Fibroblast of lung (primary cell): ENCODE results near the gene LRFN2. TPM values are rescaled to one million over a fixed set of nuclear protein-coding genes. Genes with fewer than 3 reads are reported as not detected.

Source experiments
- DNase-seq, 2 donors: peaks; one replicate each; pipeline versions ENCODE4 v3.0.0 to v3.0.0-alpha.2; 2010; ENCODE audit warnings: low read depth in 2 of 2
- H2AFZ ChIP-seq: 2 replicates; pipeline ENCODE4 v1.5.1; 2012; ENCODE audit warnings: low read length, control low read depth, inconsistent platforms
- H3K27ac ChIP-seq: 2 replicates; pipeline ENCODE4 v1.5.1; 2011; ENCODE audit warnings: low read length, control low read depth; ENCODE audit not compliant: insufficient read depth
- H3K27me3 ChIP-seq: 2 replicates; pipeline ENCODE4 v1.5.1; 2011; ENCODE audit warnings: mild to moderate bottlenecking, low read length; ENCODE audit not compliant: control insufficient read depth, insufficient read depth
- H3K36me3 ChIP-seq: 2 replicates; pipeline ENCODE4 v1.5.1; 2011; ENCODE audit warnings: low read length; ENCODE audit not compliant: control insufficient read depth, insufficient read depth
- H3K4me1 ChIP-seq: 2 replicates; pipeline ENCODE4 v1.5.1; 2011; ENCODE audit warnings: low read length; ENCODE audit not compliant: control insufficient read depth, insufficient read depth; ENCODE audit errors: extremely low read depth
- H3K4me2 ChIP-seq: 2 replicates; pipeline ENCODE4 v1.5.1; 2011; ENCODE audit warnings: low read length, control low read depth; ENCODE audit not compliant: insufficient read depth; ENCODE audit errors: extremely low read depth
- H3K4me3 ChIP-seq, 4 experiments: fragments of 200-600 bp in 1 of 4; sonication (generic) in 1 of 4; replicated peaks in 1 of 4; 2 replicates each; pipeline ENCODE4 v1.5.1; 2011 to 2016; ENCODE audit warnings: low read length in 4 of 4, low read depth in 3 of 4, mild to moderate bottlenecking in 3 of 4, control low read depth in 2 of 4, inconsistent platforms in 1 of 4, mixed read lengths in 1 of 4; ENCODE audit not compliant: insufficient read depth in 1 of 4; ENCODE audit errors: control extremely low read depth in 1 of 4
- H3K79me2 ChIP-seq: 2 replicates; pipeline ENCODE4 v1.5.1; 2012; ENCODE audit warnings: mild to moderate bottlenecking, low read length, inconsistent platforms; ENCODE audit not compliant: control insufficient read depth, insufficient read depth
- H3K9ac ChIP-seq: 2 replicates; pipeline ENCODE4 v1.5.1; 2011; ENCODE audit warnings: mild to moderate bottlenecking, low read length, control low read depth; ENCODE audit not compliant: insufficient read depth
- H3K9me3 ChIP-seq: 2 replicates; pipeline ENCODE4 v1.5.1; 2012; ENCODE audit warnings: low read depth, low read length; ENCODE audit not compliant: control insufficient read depth, insufficient read depth
- H4K20me1 ChIP-seq: 2 replicates; pipeline ENCODE4 v1.5.1; 2011; ENCODE audit warnings: low read length; ENCODE audit not compliant: control insufficient read depth, insufficient read depth; ENCODE audit errors: extremely low read depth
- EZH2 ChIP-seq: IDR thresholded peaks from 2 replicates; pipeline ENCODE4 v1.5.1; 2012; ENCODE audit warnings: low read length, control low read depth, mild to moderate bottlenecking; ENCODE audit errors: missing control alignments
- polyA plus RNA-seq, 2 donors: library from polyadenylated mRNA; depleted of rRNA in 1 of 2; stranded (reverse) in 1 of 2; unstranded in 1 of 2; fragments of >200 nt; gene quantifications; 2 replicates each; pipeline ENCODE4 v1.2.1, GENCODE V29; 2011 to 2012; ENCODE audit warnings: missing spikeins in 1 of 2
- total RNA-seq: library from RNA; depleted of rRNA; stranded (reverse); fragments of >200 nt; gene quantifications from 2 replicates; pipeline ENCODE4 v1.2.1, GENCODE V29; 2014
- TF ChIP-seq, protein P1 (sequence below), 2 donors: IDR thresholded peaks in 1 of 2; conservative IDR thresholded peaks in 1 of 2; 1 replicate in 1 of 2; 2 replicates in 1 of 2; pipeline ENCODE4 v1.5.1; 2011 to 2012; ENCODE audit warnings: low read length in 2 of 2, control low read depth in 1 of 2, inconsistent platforms in 1 of 2, low read depth in 1 of 2, mild to moderate bottlenecking in 1 of 2

The LRFN2 gene
- total and polyA plus RNA-seq, 2 donors (not counting 1 experiment from before 2014, with no cell fraction given) = not detected

DNA sequence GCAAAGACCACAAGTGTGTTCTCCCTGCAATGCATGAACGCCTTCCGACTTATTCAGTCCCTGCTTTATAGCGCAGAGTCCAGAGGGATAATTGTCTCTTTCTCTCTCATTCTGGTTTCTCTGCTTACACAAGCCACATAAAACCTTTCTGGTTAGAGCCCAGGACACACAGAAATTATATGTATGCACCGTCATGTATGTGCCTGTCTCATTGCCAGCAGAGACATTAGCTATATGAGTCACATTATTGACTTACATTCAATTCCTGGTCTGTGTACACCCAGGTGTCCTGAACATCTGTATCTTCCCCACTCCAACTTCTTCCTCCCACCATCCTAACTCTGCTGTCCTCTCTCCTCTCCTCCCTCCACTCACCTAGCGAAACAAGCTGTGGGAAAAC is 44.0 kb downstream of the LRFN2 start:
- no peak for DNase-seq
- H2AFZ ChIP-seq = no peak overlapping the region
- H3K9ac ChIP-seq = no peak overlapping the region

DNA sequence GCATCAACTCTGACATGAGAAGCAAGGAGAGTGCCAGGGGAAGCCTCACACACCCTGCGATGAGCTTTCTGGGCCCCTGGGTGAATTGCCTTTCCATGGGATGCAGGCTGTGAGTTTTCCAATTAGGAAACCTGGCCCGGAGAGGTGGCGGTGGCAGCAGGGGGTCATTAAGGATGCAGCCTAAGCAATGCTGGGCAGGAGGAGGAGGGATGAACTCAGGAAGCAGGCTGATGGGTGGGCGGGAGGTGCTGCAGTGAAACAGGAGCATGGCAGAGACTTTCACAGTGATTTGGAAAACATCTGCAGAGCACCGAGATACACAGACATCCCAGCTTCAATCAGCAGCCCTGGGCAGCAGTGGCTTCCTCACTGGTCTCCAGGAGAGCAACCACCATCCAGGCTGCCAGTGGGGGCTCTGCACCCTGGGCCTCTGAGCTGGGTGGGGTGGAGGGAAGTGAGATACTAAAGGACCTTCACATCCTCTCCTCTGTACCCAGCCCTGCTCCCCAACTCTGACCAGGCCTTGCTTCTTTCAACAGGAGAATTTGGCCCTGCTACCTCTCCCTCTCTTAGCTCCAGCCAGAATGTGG is 44.9 kb downstream of the LRFN2 start:
- Histone ChIP-seq H4K20me1 (no peaks in the 10 kb centered on the region), H3K79me2 (no peaks in the 10 kb centered on the region), H3K27me3 (no peaks in the 10 kb centered on the region), H3K4me3 (no peak overlapping the region), H3K9me3 (no peaks in the 10 kb centered on the region), H3K36me3 (no peaks in the 10 kb centered on the region), H2AFZ (no peak overlapping the region), H3K9ac (no peak overlapping the region), H3K4me1 (no peaks in the 10 kb centered on the region), H3K4me2 (no peak overlapping the region), H3K27ac (no peak overlapping the region)
- TF ChIP-seq, protein P1, sequence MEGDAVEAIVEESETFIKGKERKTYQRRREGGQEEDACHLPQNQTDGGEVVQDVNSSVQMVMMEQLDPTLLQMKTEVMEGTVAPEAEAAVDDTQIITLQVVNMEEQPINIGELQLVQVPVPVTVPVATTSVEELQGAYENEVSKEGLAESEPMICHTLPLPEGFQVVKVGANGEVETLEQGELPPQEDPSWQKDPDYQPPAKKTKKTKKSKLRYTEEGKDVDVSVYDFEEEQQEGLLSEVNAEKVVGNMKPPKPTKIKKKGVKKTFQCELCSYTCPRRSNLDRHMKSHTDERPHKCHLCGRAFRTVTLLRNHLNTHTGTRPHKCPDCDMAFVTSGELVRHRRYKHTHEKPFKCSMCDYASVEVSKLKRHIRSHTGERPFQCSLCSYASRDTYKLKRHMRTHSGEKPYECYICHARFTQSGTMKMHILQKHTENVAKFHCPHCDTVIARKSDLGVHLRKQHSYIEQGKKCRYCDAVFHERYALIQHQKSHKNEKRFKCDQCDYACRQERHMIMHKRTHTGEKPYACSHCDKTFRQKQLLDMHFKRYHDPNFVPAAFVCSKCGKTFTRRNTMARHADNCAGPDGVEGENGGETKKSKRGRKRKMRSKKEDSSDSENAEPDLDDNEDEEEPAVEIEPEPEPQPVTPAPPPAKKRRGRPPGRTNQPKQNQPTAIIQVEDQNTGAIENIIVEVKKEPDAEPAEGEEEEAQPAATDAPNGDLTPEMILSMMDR (conservative IDR thresholded peaks at IDR 0.05 in 1 of 2, IDR thresholded peaks at IDR 0.05 in 1 of 2; ENCODE audit: low read depth in 1 of 2, low read length in 2 of 2) = no peak
- no peak for TF ChIP-seq EZH2
- no peak for DNase-seq

More for the DNA sequence above, 44.0 kb downstream of the LRFN2 start:
- TF ChIP-seq, protein P1 (conservative IDR thresholded peaks at IDR 0.05 in 1 of 2, IDR thresholded peaks at IDR 0.05 in 1 of 2; ENCODE audit: low read depth in 1 of 2, low read length in 2 of 2) = no peak
- no peak for TF ChIP-seq EZH2
- Histone ChIP-seq H3K27ac (no peak overlapping the region), H3K4me3 (no peak overlapping the region), H4K20me1 (no peaks in the 10 kb centered on the region), H3K79me2 (no peaks in the 10 kb centered on the region), H3K36me3 (no peaks in the 10 kb centered on the region), H3K27me3 (no peaks in the 10 kb centered on the region), H3K9me3 (no peaks in the 10 kb centered on the region), H3K4me2 (no peak overlapping the region), H3K4me1 (no peaks in the 10 kb centered on the region)

DNA sequence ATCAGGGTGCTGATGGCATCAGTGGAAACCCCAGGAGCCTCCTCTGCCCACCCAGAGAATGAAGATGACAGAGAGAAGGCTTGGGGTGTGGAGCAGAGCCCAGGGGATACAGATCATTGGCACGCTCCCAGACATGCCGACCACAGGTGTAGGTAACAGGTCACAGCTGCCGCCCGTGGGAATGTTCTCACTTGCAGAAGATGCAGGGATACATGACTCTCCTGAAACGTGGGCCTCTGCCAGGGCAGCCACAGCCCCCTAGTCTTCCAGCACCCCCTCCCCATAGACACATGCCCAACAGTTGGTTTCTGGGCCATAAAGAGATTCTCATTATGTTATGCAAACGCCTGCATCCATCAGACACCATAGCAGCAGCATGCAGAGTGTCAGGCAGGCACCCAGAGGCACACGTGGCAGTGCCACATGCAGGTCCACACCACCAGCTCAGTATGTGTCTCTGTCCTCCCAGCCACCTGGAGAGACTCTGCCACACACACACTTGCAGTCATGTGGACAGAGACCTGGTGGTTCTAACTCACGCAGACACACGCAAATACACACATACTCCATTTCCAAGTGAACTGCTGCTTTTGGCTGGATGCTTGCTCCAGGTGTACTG is 45.5 kb downstream of the LRFN2 start:
- no peaks in the 10 kb centered on the region for H3K79me2 ChIP-seq
- no peaks in the 10 kb centered on the region for H3K9me3 ChIP-seq
- TF ChIP-seq, protein P1 (conservative IDR thresholded peaks at IDR 0.05 in 1 of 2, IDR thresholded peaks at IDR 0.05 in 1 of 2; ENCODE audit: low read depth in 1 of 2, low read length in 2 of 2) = no peak
- TF ChIP-seq EZH2 = no peak
- no peaks in the 10 kb centered on the region for H3K4me1 ChIP-seq
- no peak overlapping the region for H3K4me3 ChIP-seq
- no peak overlapping the region for H3K4me2 ChIP-seq
- H3K9ac ChIP-seq = no peak overlapping the region
- H3K27me3 ChIP-seq = no peaks in the 10 kb centered on the region
- H3K27ac ChIP-seq = no peak overlapping the region
- H4K20me1 ChIP-seq = no peaks in the 10 kb centered on the region
- no peaks in the 10 kb centered on the region for H3K36me3 ChIP-seq
- no peak for DNase-seq
- H2AFZ ChIP-seq = no peak overlapping the region
